22Rv1 (cell line): ENCODE measurements around the gene TXLNB.

Source experiments
- H3K27ac ChIP-seq: fragments of 450-650 bp; 2 replicates; pipeline ENCODE4 v1.5.1; 2017
- ZFX ChIP-seq: fragments of 450-650 bp; IDR thresholded peaks from 2 replicates; pipeline ENCODE4 v1.6.1; 2017; ENCODE audit warnings: antibody characterized with exemption, borderline replicate concordance
- TF ChIP-seq, protein P1 (sequence below): fragments of 450-650 bp; IDR thresholded peaks from 2 replicates; pipeline ENCODE4 v1.5.1; 2017; ENCODE audit warnings: mild to moderate bottlenecking

The TXLNB gene

DNA sequence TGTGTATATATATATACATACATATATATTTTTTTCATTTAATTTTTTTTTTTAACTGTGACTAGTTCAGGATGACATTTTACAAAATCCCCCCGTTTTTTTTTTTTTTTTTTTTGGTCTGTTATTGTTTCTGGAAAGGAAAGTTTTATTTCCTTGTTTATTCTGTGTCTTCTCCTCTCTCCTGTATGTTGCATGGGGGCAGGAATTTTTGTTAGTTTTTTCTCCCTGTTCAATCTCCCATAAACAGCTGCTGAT is 32.4 kb upstream of the TXLNB start:
- no peak overlapping the region for H3K27ac ChIP-seq

DNA sequence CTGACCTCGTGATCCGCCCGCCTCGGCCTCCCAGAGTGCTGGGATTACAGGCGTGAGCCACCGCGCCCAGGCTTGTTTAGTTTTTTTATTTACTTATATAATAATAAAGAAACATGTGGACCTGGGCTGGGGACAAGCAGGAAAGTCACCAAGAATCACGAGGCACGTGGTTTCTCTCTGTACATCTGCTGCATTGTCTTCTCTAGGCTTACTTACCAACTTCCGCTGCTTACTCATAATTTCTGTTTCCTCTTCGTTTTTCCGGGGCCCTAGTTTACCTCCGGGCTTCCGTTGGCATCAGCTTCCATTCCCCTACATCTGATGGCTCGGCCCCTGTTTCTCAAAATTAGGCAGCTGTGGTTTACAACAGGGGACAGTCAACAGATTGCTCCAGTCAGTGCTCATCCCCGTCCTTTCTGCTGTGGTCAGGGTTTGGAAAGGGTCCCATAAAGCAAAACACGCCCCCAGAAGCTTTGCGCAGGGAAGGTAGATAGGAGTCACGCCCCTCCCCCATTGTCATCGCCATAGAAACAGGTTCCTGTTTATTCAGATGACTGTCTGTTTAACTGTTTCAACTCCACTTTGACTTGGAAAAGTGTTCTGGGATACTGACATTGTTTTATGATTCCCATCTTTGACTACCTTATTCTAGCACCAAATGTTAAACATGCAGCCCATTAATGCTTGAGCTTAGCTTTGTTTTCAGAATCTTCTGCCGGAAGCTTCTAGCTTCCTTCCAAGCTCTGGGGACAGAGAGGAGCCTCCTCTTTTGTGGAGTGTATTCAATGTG is 31.9 kb upstream of the TXLNB start:
- TF ChIP-seq ZFX: no peak
- TF ChIP-seq, protein P1, sequence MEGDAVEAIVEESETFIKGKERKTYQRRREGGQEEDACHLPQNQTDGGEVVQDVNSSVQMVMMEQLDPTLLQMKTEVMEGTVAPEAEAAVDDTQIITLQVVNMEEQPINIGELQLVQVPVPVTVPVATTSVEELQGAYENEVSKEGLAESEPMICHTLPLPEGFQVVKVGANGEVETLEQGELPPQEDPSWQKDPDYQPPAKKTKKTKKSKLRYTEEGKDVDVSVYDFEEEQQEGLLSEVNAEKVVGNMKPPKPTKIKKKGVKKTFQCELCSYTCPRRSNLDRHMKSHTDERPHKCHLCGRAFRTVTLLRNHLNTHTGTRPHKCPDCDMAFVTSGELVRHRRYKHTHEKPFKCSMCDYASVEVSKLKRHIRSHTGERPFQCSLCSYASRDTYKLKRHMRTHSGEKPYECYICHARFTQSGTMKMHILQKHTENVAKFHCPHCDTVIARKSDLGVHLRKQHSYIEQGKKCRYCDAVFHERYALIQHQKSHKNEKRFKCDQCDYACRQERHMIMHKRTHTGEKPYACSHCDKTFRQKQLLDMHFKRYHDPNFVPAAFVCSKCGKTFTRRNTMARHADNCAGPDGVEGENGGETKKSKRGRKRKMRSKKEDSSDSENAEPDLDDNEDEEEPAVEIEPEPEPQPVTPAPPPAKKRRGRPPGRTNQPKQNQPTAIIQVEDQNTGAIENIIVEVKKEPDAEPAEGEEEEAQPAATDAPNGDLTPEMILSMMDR: no peak
- H3K27ac ChIP-seq: no peak overlapping the region

More for the DNA sequence above, 32.4 kb upstream of the TXLNB start:
- TF ChIP-seq, protein P1: no peak
- TF ChIP-seq ZFX: no peak

DNA sequence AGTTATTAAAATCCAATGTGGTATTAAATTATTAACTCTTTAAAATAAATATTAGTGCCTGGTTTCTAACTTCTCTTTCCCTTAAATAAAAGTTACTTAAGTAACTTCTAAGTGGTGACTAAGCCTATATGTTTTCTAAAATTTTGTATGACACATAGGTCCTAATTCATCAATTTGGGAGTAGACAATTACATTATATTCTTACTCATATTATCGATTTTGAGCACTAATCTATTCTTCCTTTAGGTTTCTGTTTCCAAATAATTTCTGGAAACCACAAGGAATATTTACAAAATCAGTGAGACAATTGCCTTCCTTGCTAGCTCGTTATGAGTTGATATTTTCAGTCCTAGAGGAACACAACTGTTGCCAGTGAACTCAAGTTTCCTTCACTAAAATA is 28.3 kb upstream of the TXLNB start:
- TF ChIP-seq, protein P1: no peak
- no peak for TF ChIP-seq ZFX
- no peak overlapping the region for H3K27ac ChIP-seq

DNA sequence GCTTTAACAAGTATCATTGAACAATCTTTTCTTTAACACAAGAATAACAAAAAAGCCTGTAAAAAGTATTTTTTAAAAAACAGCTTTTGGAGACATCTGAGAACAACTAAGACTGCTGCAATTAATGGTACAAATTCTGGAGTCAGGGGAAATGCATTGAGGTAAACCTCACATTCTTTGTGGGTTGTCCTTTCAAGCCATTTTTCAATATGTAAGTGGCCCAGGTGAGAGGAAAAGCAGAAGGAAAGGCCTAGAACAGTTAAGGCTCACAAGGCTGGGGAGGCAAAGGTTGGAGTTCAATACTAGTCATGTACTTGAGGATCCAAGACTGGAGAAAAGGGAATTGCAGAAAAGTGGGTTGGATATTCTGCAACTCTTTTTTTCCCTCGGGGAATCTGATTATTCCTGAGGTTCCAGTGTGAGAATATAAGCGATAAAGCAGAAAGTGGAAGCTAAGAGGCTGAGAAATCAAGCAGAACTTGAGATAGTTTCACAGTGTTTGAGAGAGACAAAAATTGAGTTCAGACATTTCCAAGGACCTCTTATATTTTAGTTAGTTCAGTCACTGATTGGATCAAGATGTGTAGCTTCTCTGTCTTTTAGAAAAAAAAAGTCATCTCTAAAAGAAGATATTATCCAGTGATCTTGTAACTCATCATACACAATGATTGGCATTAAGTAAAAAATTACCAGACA is 25.0 kb upstream of the TXLNB start:
- TF ChIP-seq, protein P1: no peak
- no peak for TF ChIP-seq ZFX
- H3K27ac ChIP-seq: no peak overlapping the region

DNA sequence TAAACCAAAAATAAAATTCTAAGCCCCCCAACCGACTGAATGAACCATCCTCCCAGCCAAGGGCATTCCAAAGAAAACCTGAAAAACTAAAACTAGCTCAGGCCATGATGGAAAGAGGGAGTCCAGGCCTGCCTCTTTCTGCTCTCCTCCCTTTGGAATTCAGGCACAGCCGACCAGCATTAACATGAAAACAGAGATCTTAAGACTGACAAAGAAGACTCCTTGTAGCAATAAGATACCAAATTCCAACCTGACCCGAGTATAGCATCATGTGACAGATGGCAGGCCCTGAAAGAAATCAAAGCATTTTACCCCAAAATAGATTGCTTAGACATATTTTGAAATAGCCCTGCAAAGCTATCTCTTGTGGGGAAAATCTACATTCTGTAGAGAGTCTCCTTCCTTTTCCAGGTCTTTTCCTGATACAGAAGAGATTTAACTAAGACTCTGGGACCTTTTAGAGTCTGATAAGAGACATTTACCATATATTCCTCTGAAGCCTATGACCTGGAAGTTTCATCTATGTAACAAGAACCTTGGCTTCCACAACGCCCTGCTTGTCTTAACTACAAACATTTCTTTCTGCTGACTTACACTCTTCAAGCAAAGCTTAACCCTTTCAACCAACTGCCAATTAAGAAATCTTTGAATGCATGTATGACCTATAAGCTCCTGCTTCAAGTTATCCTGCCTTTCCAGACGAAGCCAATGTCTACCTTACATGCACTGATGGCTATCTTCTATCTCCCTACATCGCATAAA is 22.2 kb upstream of the TXLNB start:
- H3K27ac ChIP-seq: no peak overlapping the region
- no peak for TF ChIP-seq ZFX
- TF ChIP-seq, protein P1: no peak

DNA sequence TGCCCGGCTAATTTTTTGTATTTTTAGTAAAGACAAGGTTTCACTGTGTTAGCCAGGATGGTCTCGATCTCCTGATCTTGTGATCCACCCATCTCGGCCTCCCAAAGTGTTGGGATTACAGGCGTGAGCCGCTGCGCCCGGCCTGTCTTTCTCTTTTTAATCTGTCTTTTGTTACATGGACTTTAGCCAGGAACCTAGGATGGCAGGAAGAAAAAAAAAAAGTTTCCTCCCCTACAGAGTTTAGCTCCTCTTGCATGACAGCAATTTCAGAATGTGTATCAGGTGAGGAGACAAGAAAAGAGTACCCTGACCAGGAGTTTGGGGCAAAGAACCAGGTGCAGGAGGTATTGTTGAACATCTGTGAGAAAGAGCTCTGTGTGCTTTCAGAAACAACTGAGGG is 21.4 kb upstream of the TXLNB start:
- H3K27ac ChIP-seq: no peak overlapping the region
- TF ChIP-seq, protein P1: no peak
- no peak for TF ChIP-seq ZFX
